Spleen (tissue), 11 donors: ENCODE results near the gene LRCH1. TPM values are rescaled to one million over a fixed set of nuclear protein-coding genes. Genes with fewer than 3 reads are reported as not detected.

Experiments
- DNase-seq: peaks from one replicate; pipeline ENCODE4 v3.0.0-alpha.2; 2020
- H3K27ac ChIP-seq, 8 donors: fragments of 200-600 bp; sonication (generic) in 7 of 8; 1 replicate in 4 of 8; 2 replicates in 4 of 8; pipeline versions ENCODE4 v1.5.0 to v1.8.0; 2016 to 2021; ENCODE audit warnings: inconsistent platforms in 4 of 8, mild to moderate bottlenecking in 4 of 8, moderate library complexity in 1 of 8
- H3K27me3 ChIP-seq, 7 donors: fragments of 200-600 bp; sonication (generic) in 6 of 7; replicated peaks in 1 of 7; 1 replicate in 4 of 7; 2 replicates in 3 of 7; pipeline versions ENCODE4 v1.5.0 to v1.8.0; 2016 to 2021; ENCODE audit warnings: inconsistent platforms in 3 of 7, mild to moderate bottlenecking in 1 of 7
- H3K36me3 ChIP-seq, 6 donors: fragments of 200-600 bp; sonication (generic) in 5 of 6; 1 replicate in 4 of 6; 2 replicates in 2 of 6; pipeline versions ENCODE4 v1.5.0 to v1.8.0; 2016 to 2021; ENCODE audit warnings: inconsistent platforms in 2 of 6
- H3K4me1 ChIP-seq, 6 donors: fragments of 200-600 bp; sonication (generic) in 5 of 6; 1 replicate in 3 of 6; 2 replicates in 3 of 6; pipeline versions ENCODE4 v1.5.0 to v1.8.0; 2016 to 2021; ENCODE audit warnings: inconsistent platforms in 3 of 6
- H3K4me3 ChIP-seq, 8 donors: fragments of 200-600 bp; sonication (generic) in 7 of 8; 1 replicate in 4 of 8; 2 replicates in 4 of 8; pipeline versions ENCODE4 v1.5.0 to v1.8.0; 2016 to 2021; ENCODE audit warnings: inconsistent platforms in 4 of 8, mild to moderate bottlenecking in 4 of 8, moderate library complexity in 2 of 8
- H3K9me3 ChIP-seq, 8 donors: fragments of 200-600 bp; sonication (generic) in 7 of 8; 1 replicate in 4 of 8; 2 replicates in 4 of 8; pipeline versions ENCODE4 v1.5.0 to v1.8.0; 2016 to 2021; ENCODE audit warnings: inconsistent platforms in 4 of 8
- POLR2A ChIP-seq, 3 donors: fragments of 450-650 bp; IDR thresholded peaks; one replicate each; pipeline ENCODE4 v1.5.1; 2017; ENCODE audit warnings: antibody characterized with exemption in 3 of 3, mild to moderate bottlenecking in 1 of 3
- POLR2AphosphoS5 ChIP-seq, 3 donors: sonication (generic); formaldehyde crosslinking; IDR thresholded peaks; one replicate each; pipeline ENCODE4 v1.5.1; 2017; ENCODE audit warnings: antibody characterized with exemption in 3 of 3
- WGBS, 5 donors: extraction: QIAGEN DNeasy Blood & Tissue Kit in 3 of 5; methylation state at CpG; one replicate each; pipeline versions ENCODE4 v1.1.5 to v1.1.7; 2013 to 2018; 5-methylcytosine and 5-hydroxymethylcytosine counted together
- intact Hi-C: fragments of 100-400 bp; cut with DNase I; formaldehyde crosslinking; loops from one replicate; pipeline ENCODE4 v1.15.0; 2023; ENCODE audit warnings: low total_unique reads
- polyA plus RNA-seq, 3 donors: library from polyadenylated mRNA; stranded (reverse); fragments of 200-250 nt; gene quantifications; one replicate each; pipeline ENCODE4 v1.2.1, GENCODE V29; 2013
- total RNA-seq, 7 donors: library from RNA; depleted of rRNA in 3 of 7; stranded (reverse); fragments of >200 nt in 3 of 7; fragmentation: NEBNext Ultra II Directional in 4 of 7; extraction: Animal tissue kit (Norgen Biotek cat#: 25700) in 4 of 7; gene quantifications; one replicate each; pipeline versions ENCODE4 v1.1.0 to v1.2.1, GENCODE V29; 2016 to 2021
- TF ChIP-seq, protein P1 (sequence below), 11 experiments: fragments of 200-600 bp in 7 of 11; fragments of 450-650 bp in 4 of 11; sonication (generic) in 4 of 11; IDR thresholded peaks in 8 of 11; conservative IDR thresholded peaks in 3 of 11; 1 replicate in 7 of 11; 2 replicates in 4 of 11; pipeline versions ENCODE4 v1.4.0 to v1.8.0; 2016 to 2021; ENCODE audit warnings: antibody characterized with exemption in 11 of 11, inconsistent platforms in 4 of 11, mild to moderate bottlenecking in 1 of 11
- donor health status: healthy with polysubstance abuse.
- donor health status: DM: no; HTN: no; CAD: no; lungs with moderate emphysema.
- donor health status: DM: no; HTN: no; CAD: no.
- donor health status: Bipolar disorder and iron deficiency.
- donor health status: healthy.
- donor health status: DM: no; HTN: no; CAD: no.
- donor health status: DM: yes; HTN: yes; CAD: no.

LRCH1 gene
- total and polyA plus RNA-seq, 10 donors: 7.4 to 41.6 (median 34.6) TPM

- Histone ChIP-seq H3K27ac (peak overlapping the region in 6 of 8 donors; percentile 90 to 94 (median 93)), H3K4me1 (peaks cover 0 to 55% (median 35%) of the 10 kb centered on the region in 6 donors), H3K4me3 (peak overlapping the region; percentile 72 to 92 (median 82)), H3K27me3 (no peaks in the 10 kb centered on the region), H3K9me3 (no peaks in the 10 kb centered on the region), H3K36me3 (peaks cover 0 to 4% (median 1%) of the 10 kb centered on the region in 6 donors)
- TF ChIP-seq POLR2A (IDR thresholded peaks at IDR 0.05) (no peak), POLR2AphosphoS5 (IDR thresholded peaks at IDR 0.05) (no peak)
- TF ChIP-seq, protein P1, sequence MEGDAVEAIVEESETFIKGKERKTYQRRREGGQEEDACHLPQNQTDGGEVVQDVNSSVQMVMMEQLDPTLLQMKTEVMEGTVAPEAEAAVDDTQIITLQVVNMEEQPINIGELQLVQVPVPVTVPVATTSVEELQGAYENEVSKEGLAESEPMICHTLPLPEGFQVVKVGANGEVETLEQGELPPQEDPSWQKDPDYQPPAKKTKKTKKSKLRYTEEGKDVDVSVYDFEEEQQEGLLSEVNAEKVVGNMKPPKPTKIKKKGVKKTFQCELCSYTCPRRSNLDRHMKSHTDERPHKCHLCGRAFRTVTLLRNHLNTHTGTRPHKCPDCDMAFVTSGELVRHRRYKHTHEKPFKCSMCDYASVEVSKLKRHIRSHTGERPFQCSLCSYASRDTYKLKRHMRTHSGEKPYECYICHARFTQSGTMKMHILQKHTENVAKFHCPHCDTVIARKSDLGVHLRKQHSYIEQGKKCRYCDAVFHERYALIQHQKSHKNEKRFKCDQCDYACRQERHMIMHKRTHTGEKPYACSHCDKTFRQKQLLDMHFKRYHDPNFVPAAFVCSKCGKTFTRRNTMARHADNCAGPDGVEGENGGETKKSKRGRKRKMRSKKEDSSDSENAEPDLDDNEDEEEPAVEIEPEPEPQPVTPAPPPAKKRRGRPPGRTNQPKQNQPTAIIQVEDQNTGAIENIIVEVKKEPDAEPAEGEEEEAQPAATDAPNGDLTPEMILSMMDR (IDR thresholded peaks at IDR 0.05 in 8 of 11, conservative IDR thresholded peaks at IDR 0.05 in 3 of 11): no peak
- no peak for DNase-seq
- intact Hi-C loops: no loop called here
- WGBS, 5 donors: 61 to 76% (median 70%) methylated on average over 5 of the region's 5 CpGs
Measured at GRCh38 chr13:46796129-46796514, 243.2 kb downstream of the LRCH1 start.

DNA sequence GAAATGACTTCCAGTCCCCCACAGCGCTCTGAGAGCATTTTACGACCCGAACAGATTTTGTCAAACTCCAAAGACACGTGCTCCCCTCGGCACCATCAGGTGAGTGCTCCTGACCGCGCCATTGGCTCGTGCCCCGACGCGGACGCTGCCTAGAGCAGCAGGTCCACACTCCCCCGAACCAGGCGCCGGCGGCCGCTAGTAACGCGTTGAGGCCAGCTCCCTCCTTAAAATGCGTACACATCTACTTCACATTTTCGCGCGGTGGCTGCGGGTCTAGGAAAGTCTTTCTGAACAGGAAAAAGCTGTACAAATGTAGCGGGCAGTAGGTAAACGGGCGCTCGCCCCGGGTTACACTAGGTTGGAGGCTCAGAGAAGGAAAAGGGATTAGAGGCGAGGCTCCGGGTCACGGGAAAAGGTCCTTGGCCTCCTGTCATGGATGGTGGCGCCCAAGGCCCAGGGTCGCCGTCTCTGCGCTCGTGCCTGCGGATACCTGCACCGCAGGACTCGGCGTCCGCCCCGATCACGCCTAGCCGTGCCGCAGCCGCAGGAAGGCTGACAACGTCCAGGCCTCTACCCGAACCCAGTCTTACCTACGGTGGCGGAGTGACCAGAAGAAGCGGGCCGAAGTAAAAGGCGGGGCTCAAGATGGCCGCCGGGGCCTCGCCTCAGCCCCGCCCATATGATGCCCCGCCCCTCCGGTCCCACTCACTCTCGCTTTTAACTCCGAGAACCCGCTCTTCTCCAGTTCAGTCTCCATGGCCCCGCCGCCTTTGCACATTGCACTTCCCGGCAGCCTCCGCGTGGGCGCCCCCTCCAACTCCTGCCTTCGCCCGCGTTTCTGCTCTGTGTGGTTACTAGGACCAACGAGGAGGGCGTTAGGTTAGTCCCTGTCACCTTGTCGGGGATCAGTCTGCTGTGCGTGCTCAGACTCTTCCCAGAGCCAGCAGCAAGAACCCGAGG is 243.8 kb downstream of the LRCH1 start, which contains the start of gene ESD:
TSS of gene ESD (minus strand) at position 647 of the 960 bp plus-strand sequence. CDS start 5,748 bp downstream, outside the sequence.
- peaks cover 0 to 55% (median 35%) of the 10 kb centered on the region in 6 donors for H3K4me1 ChIP-seq
- H3K27ac ChIP-seq: peak within 1 kb of the TSS; percentile 85 to 94 (median 92)
- intact Hi-C loops: no loop called here
- peak; percentile 97 for DNase-seq
- H3K36me3 ChIP-seq: no peaks in the 10 kb centered on the region
- TF ChIP-seq POLR2A (IDR thresholded peaks at IDR 0.05) (peak in 1 of 3 donors; percentile 86), POLR2AphosphoS5 (IDR thresholded peaks at IDR 0.05) (peak; percentile 87 to 96 (median 88))
- TF ChIP-seq, protein P1 (IDR thresholded peaks at IDR 0.05 in 8 of 11, conservative IDR thresholded peaks at IDR 0.05 in 3 of 11): peak in 2 of 11 experiments; percentile 12 to 17
- peak within 1 kb of the TSS; percentile 72 to 92 (median 82) for H3K4me3 ChIP-seq
- H3K27me3 ChIP-seq: no peaks in the 10 kb centered on the region
- WGBS, 5 donors: 0 to 1% (median 1%) methylated on average over 60 to 77 of the region's 77 CpGs
- no peaks in the 10 kb centered on the region for H3K9me3 ChIP-seq

DNA sequence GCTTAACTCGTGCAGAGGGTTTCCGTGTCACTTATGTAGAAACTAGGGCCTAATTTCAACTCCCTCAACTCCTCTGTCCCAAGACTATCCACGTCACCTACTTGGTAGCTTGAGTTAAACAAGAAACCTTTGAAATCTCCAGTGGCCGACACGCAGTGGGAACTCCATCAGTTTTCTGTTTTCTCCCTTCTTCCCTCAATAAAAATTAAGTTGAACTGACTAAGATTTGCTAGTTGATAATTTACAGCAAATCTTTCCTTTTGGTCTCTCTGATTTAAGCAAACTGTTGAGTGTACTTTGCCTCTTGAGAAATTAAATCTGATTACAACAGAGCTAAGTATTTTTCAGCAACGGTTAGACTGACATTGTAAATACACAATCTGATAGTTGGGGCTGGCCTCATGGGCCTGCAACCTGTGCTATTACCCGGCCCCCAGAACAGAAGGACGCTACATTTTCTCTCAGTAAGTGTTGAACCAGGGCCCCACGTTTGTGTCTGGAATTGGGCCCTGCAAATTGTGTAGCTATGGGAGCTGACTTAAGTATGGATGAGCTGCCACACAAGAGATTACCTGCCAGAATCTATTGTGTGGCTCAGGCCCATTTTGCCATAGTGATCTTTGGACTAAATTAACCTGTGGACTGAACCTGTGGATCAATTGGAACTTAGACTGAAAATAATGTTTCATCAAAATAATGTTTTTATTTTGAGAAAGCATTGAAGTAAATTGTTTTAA is 244.7 kb downstream of the LRCH1 start:
- Histone ChIP-seq H3K9me3 (no peaks in the 10 kb centered on the region), H3K36me3 (no peaks in the 10 kb centered on the region), H3K27ac (peak overlapping the region; percentile 85 to 94 (median 92)), H3K4me3 (peak overlapping the region; percentile 72 to 92 (median 82)), H3K4me1 (peaks cover 0 to 47% (median 33%) of the 10 kb centered on the region in 6 donors), H3K27me3 (no peaks in the 10 kb centered on the region)
- 61 to 77% (median 65%) methylated on average over 8 to 9 of the region's 9 CpGs for WGBS, 5 donors
- intact Hi-C loops: no loop called here
- DNase-seq: no peak
- TF ChIP-seq, protein P1 (IDR thresholded peaks at IDR 0.05 in 8 of 11, conservative IDR thresholded peaks at IDR 0.05 in 3 of 11): no peak
- TF ChIP-seq POLR2AphosphoS5 (IDR thresholded peaks at IDR 0.05) (no peak), POLR2A (IDR thresholded peaks at IDR 0.05) (no peak)
